H1 (cell line): ENCODE data around the gene IPO9. TPM values are rescaled to one million over a fixed set of nuclear protein-coding genes. Genes with fewer than 3 reads are reported as not detected.
A peak's percentile ranks its signal among the peaks of the same experiment; 100 is the strongest.

Source experiments
- ATF3 ChIP-seq: IDR thresholded peaks from 2 replicates; pipeline ENCODE4 v1.6.1; 2011; ENCODE audit warnings: low read depth, mild to moderate bottlenecking, low read length; ENCODE audit not compliant: insufficient read depth
- BCL11A ChIP-seq, 2 experiments: IDR thresholded peaks; one replicate each; pipeline ENCODE4 v1.6.1; 2011; ENCODE audit warnings: low read depth in 2 of 2, low read length in 2 of 2, mild to moderate bottlenecking in 2 of 2
- CBX5 ChIP-seq: fragments of 300-800, 300-1000 bp; sonication (generic); IDR thresholded peaks from 2 replicates; pipeline ENCODE4 v1.7.1; 2016; ENCODE audit warnings: antibody characterized with exemption, low read length, low read depth
- CBX8 ChIP-seq: fragments of 300-800, 300-1000 bp; sonication (generic); IDR thresholded peaks from 2 replicates; pipeline ENCODE4 v1.7.1; 2016; ENCODE audit warnings: low read depth, low read length, borderline replicate concordance
- CHD1 ChIP-seq: IDR thresholded peaks from 2 replicates; pipeline ENCODE4 v1.6.1; 2012; ENCODE audit warnings: low read depth, low read length, improper control_type of control experiment
- CTBP2 ChIP-seq: IDR thresholded peaks from 2 replicates; pipeline ENCODE4 v1.7.0; 2011; ENCODE audit warnings: borderline replicate concordance, mild to moderate bottlenecking, moderate library complexity, mixed read lengths, low read length; ENCODE audit not compliant: insufficient read depth, insufficient read length
- EGR1 ChIP-seq: IDR thresholded peaks from 2 replicates; pipeline ENCODE4 v1.6.1; 2011; ENCODE audit warnings: low read depth, low read length, borderline replicate concordance
- GTF2F1 ChIP-seq: IDR thresholded peaks from 2 replicates; pipeline ENCODE4 v1.6.1; 2012; ENCODE audit warnings: low read depth, low read length, improper control_type of control experiment, borderline replicate concordance
- JUN ChIP-seq: IDR thresholded peaks from 2 replicates; pipeline ENCODE4 v1.6.1; 2011; ENCODE audit warnings: low read depth, mild to moderate bottlenecking, improper control_type of control experiment, low read length
- MAFK ChIP-seq: IDR thresholded peaks from 2 replicates; pipeline ENCODE4 v1.6.1; 2012; ENCODE audit warnings: low read depth, mild to moderate bottlenecking, improper control_type of control experiment, low read length
- POLR2AphosphoS5 ChIP-seq: IDR thresholded peaks from 2 replicates; pipeline ENCODE4 v1.6.1; 2011; ENCODE audit warnings: low read depth, low read length
- RAD21 ChIP-seq, 2 experiments: IDR thresholded peaks in 1 of 2; conservative IDR thresholded peaks in 1 of 2; 2 replicates each; pipeline ENCODE4 v1.6.1; 2011; ENCODE audit warnings: low read depth in 2 of 2, low read length in 2 of 2, improper control_type of control experiment in 1 of 2, inconsistent platforms in 1 of 2, mild to moderate bottlenecking in 1 of 2, moderate library complexity in 1 of 2
- RFX5 ChIP-seq: IDR thresholded peaks from 2 replicates; pipeline ENCODE4 v1.6.1; 2011; ENCODE audit warnings: low read depth, low read length, improper control_type of control experiment, borderline replicate concordance
- RNF2 ChIP-seq: fragments of 200-900, 300-1000 bp; sonication (generic); IDR thresholded peaks from 2 replicates; pipeline ENCODE4 v1.7.1; 2016; ENCODE audit warnings: borderline replicate concordance, low read depth, mild to moderate bottlenecking, antibody characterized with exemption, low read length; ENCODE audit not compliant: poor library complexity, severe bottlenecking; ENCODE audit errors: missing control alignments
- RXRA ChIP-seq: IDR thresholded peaks from 2 replicates; pipeline ENCODE4 v1.6.1; 2011; ENCODE audit warnings: low read depth, mild to moderate bottlenecking, low read length, moderate library complexity; ENCODE audit not compliant: insufficient read depth
- SIX5 ChIP-seq: IDR thresholded peaks from 2 replicates; pipeline ENCODE4 v1.6.1; 2011; ENCODE audit warnings: mild to moderate bottlenecking, low read depth, low read length
- TAF7 ChIP-seq: optimal IDR thresholded peaks from 2 replicates; pipeline ENCODE3; 2011; ENCODE audit warnings: low read depth, mild to moderate bottlenecking, inconsistent platforms, low read length, moderate library complexity, borderline replicate concordance
- TEAD4 ChIP-seq: IDR thresholded peaks from 2 replicates; pipeline ENCODE4 v1.6.1; 2012; ENCODE audit warnings: low read depth, low read length, inconsistent platforms, mixed read lengths
- YY1 ChIP-seq: IDR thresholded peaks from 2 replicates; pipeline ENCODE4 v1.6.1; 2011; ENCODE audit warnings: low read depth, mild to moderate bottlenecking, low read length
- polyA plus RNA-seq, 7 experiments: library from polyadenylated mRNA; depleted of rRNA in 3 of 7; stranded (reverse) in 5 of 7; unstranded in 2 of 7; fragments of >200 nt in 5 of 7; fragments of 200-250 nt in 2 of 7; gene quantifications; 1 replicate in 5 of 7; 2 replicates in 1 of 7; 4 replicates in 1 of 7; pipeline versions ENCODE4 v1.2.1 to v1.2.3, GENCODE V29; 2011 to 2013; ENCODE audit warnings: missing spikeins in 2 of 7, mixed read lengths in 2 of 7
- total RNA-seq: library from RNA; stranded (reverse); fragmentation: NEBNext Ultra II Directional; extraction: Animal tissue kit (Norgen Biotek cat#: 25700); gene quantifications from 2 replicates; pipeline ENCODE4 v1.2.1, GENCODE V29; 2021
- TF ChIP-seq, protein P1 (sequence below): IDR thresholded peaks from 2 replicates; pipeline ENCODE4 v1.6.1; 2011; ENCODE audit warnings: low read length, improper control_type of control experiment

Gene IPO9
- total and polyA plus RNA-seq, 2 of the 8 experiments (the other 6 are each of a cell fraction or from before 2014, with no cell fraction given), result 61.0 to 122 TPM

DNA sequence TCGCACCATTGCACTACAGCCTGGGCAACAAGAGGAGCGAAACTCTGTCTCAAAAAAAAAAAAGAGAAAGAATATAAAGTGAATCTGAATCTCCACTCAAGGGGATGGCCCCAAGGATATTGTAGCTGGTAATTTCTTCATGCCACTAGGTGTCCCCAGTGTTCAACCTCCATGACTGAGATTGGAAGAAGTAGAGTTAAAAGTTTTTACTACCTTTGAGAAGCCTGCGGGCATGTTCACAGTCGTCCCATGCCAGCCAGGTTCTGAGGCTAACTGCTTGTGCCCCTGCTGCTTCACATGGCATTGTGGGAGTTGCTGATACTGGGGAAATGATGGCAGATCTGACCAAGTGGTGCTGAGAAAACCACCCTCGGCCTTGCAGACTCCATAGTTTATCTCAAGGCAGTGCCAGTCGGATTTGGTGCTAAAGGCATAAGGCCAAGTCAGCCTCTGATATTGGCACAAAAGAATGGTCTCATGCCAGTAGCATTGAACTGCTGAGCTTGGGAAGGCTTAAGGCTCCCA, 49.0 kb downstream of the IPO9 start (continued):
- no peak for TF ChIP-seq CTBP2
- no peak for TF ChIP-seq TEAD4
- no peak for TF ChIP-seq CBX5
- peak; percentile 43; the same call in 1 of the 2 replicates for TF ChIP-seq POLR2AphosphoS5
- TF ChIP-seq RNF2, result no peak
- TF ChIP-seq ATF3, result no peak
- TF ChIP-seq MAFK, result no peak
- no peak for TF ChIP-seq SIX5
- TF ChIP-seq, protein P1, sequence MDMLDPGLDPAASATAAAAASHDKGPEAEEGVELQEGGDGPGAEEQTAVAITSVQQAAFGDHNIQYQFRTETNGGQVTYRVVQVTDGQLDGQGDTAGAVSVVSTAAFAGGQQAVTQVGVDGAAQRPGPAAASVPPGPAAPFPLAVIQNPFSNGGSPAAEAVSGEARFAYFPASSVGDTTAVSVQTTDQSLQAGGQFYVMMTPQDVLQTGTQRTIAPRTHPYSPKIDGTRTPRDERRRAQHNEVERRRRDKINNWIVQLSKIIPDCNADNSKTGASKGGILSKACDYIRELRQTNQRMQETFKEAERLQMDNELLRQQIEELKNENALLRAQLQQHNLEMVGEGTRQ, result no peak
- no peak for TF ChIP-seq TAF7
- peak; percentile 38; the same call in 1 of the 2 replicates for TF ChIP-seq YY1
- TF ChIP-seq RFX5, result no peak
- TF ChIP-seq RXRA, result no peak
- TF ChIP-seq EGR1, result no peak
- TF ChIP-seq JUN, result no peak
- TF ChIP-seq CHD1, result no peak
- peak; percentile 68 to 75 for TF ChIP-seq RAD21 (IDR thresholded peaks at IDR 0.05 in 1 of 2, conservative IDR thresholded peaks at IDR 0.05 in 1 of 2; ENCODE audit: low read depth in 2 of 2, low read length in 2 of 2)
- TF ChIP-seq GTF2F1, result no peak
- TF ChIP-seq CBX8, result no peak
- no peak for TF ChIP-seq BCL11A (IDR thresholded peaks at IDR 0.05; ENCODE audit: low read depth in 2 of 2, low read length in 2 of 2)
